Activated CD4-positive, alpha-beta T cell treated with anti-CD3 and anti-CD28 coated beads for 48 hours (primary cell): ENCODE results near the gene CTSO.
"Not testable (repeated sequence)": the region's sequence is repeated elsewhere in the genome, so short reads cannot be mapped to it uniquely, and the experiment has no call there.

Experiments used
- DNase-seq: peaks from one replicate; pipeline ENCODE4 v3.0.0-alpha.2; 2020

The CTSO gene

DNA sequence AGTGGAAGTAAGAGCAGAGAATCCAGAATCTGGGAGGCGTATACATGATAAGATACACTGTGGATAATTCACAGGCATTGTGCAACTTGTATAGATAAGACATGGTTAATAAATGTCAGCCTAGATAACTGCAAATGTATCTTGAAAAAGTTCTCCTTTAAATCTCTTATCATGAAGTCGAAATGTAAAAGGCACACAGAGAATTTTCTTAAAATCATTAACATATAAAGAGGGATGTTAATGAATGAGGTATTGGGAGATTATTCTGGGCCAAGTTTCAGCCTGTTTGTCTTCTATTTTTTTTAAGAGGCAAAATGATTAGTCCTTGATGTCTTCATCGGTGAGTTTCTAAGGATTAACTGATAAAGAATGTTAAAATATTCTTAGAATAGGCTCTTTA, 49.3 kb downstream of the CTSO start:
- DNase-seq, result no peak

DNA sequence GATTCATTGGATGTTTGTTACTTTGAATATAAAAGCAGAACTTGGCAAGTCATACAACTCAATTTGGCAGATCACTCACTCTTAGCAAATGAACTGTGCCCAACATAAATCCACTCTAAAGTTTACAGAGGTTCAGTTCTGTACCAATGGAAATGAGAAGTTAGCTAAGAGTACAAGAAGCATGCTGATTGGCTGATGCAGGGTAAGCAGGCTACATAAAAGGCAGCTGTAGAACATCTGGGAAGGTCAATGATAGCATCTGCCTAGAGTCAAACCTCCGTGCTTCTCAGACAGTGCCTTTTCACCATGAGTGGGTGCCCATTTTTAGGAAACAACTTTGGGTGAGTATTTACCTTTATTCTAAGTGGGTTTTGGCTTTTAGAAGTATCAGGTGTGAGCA, 50.2 kb downstream of the CTSO start, which contains the start of gene TDO2:
TDO2 (plus strand) TSS at position 244 of the 400 bp plus-strand sequence; CDS start at position 307, 63 bp downstream.
- DNase-seq, result no peak

DNA sequence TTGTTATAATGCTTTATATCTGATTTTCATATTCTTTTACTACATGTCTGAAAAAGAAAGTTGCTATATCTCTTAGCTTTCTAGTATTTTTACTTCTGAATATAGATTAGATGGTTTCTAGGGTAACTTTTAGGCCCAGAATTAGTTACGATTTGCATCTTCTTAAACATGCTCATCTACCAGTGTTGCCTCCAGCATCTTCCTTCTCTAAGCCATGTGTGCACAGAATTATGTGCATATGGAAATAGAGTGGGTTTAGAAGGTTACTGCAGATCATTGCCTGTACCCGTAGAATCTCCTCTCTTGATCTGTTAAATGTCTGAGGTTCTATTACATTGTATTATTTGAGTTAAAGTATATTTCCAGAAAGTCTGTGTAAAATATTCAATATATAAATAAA, 52.7 kb downstream of the CTSO start:
- DNase-seq, result no peak

DNA sequence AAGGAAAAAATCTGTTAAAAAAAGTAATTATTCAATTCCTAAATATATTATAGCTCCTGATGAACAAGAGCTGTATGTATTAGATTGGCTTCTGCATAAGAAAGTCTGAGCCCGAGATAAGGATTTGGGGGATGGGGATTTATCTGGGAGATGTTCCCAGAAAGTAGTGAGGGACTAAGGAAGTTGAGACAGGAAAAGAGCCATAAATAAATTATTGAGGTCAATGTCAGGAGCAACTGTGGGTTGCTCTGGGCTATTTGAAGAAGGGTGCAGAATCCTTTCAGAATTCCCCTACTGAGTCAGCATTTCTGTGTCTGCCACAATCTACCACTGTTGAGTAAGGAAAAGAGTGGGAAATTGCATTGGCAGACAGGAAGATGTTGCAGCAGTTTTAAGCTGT, 53.3 kb downstream of the CTSO start:
- no peak for DNase-seq

DNA sequence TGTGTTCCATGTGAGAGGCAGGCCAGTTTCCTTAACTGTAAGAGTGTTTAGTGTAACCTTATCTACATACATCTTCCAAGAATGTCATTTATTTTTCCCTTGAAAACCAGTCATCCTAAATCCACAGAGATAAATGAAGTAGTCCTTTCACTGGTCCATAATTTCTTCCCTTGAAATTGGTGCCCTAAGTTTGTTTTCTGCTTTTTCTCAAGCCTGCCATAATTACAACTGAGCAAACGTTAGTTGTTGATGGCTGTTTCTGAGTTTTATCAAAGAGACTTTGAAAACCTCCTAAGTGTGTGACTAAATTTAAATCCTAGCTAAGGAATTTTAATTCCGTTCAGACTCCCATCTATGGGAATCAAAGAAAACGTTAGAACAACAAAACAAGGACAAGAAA, 53.8 kb downstream of the CTSO start:
- DNase-seq, result no peak

DNA sequence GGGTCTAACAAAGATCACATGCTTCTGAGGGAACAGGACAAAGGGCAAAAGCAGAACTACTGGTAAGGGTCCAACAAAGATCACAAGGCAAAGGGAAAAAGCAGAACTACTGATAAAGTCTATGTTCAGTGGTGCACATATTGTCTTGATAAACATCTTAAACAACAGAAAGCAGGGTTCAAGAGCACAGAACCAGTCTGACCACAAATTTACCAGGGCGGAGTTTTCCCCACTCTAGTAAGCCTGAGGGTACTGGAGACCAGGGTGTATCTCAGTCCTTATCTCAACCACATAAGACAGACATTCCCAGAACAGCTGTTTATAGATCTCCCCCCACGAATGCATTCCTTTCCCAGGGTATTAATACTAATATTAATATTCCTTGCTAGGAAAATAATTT, 55.3 kb downstream of the CTSO start:
- not testable (repeated sequence) for DNase-seq

DNA sequence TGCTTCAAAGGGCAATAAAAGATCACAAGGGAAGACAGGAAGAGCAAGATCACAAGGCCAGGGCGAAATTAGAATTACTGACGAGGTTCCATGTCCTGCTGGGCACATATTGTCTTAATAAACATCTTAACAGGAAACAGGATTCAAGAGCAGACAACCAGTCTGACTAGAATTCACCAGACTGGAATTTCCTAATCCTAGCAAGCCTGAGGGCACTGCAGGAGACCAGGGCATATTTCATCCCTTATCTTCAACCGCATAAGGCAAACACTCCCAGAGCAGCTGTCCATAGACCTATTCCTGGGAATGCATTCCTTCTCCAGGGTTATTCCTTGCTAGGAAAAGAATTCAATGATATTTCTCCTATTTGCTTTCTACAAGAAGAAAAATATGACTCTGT, 62.6 kb downstream of the CTSO start:
- DNase-seq, result no peak

DNA sequence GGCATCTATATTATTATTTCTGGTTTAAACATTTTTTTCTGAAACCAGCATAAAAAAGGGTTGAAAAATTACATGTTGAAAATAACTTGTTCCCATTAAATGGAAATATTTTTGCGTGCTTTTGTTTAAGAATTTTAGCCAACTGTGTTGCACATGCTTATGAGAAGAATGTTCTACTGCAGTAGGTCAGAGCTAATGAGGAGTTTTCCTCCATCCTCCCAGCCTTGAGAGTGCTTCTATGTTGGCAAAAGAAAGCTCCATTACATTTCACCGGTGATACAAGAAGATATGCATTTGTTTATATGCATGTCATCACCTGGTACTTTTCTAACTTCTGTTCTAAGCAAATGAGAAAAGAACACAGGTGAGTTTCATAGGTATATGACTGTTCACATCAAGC, 63.7 kb downstream of the CTSO start:
- DNase-seq, result no peak

DNA sequence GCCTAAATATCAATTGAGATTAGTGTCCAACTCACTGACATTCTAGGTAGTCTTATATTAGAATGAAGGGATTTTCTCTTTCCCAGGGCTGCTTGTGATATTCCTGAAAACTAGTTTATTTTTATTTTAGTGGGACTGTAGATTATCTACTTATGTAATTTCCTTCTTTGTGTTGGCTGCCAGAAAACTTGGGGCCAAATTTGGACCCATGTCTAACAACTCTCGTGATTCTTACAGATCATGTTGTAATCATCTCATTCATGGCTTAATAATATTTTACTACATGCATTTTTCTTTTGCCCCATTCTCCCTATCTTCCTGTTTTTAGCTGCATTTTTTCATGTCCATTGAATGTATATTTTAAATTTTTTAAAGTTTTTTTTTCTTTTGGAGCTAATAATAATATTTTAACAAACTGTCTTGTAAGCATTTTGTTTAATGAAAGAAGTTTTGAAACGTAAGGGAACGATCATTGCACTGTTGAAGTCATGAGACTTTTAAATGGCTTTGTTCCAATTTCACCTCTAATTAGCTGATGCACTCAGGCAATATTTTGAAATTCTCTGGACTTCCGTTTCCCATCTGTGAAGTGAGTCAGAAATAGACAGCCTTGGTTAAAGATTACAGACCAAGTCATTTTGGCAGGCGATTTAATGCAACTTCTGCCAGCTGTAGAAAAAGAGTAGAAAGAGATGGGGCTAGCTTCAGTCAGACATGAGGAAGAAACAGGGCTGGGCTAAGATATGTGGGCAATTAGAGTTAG, 64.5 kb downstream of the CTSO start:
- no peak for DNase-seq

DNA sequence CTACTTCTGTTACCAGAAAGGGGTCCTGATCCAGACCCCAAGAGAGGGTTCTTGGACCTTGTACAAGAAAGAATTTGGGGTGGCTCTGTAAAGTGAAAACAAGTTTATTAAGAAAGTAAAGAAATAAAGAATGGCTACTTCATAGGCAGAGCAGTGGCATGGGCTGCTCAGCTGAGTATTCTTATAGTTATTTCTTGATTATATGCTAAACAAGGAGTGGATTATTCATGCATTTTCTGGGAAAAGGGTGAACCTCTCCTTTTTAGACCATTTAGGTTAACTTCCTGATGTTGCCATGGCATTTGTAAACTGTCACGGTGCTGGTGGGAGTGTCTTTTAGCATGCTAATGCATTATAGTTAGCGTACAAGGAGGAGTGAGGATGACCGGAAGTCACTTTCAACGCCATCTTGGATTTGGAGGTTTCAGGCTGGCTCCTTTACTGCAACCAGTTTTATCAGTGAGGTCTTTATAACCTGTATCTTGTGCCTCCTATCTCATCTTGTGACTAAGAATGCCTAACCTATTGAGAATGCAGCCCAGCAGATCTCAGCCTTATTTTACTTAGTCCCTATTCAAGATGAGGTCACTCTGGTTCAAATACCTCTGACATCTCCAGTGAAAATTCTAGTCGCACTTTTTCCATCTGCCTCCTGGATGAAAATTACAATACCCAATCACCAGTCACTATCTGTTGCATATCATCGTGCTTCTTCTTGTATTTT, 65.7 kb downstream of the CTSO start:
- DNase-seq, result no peak

DNA sequence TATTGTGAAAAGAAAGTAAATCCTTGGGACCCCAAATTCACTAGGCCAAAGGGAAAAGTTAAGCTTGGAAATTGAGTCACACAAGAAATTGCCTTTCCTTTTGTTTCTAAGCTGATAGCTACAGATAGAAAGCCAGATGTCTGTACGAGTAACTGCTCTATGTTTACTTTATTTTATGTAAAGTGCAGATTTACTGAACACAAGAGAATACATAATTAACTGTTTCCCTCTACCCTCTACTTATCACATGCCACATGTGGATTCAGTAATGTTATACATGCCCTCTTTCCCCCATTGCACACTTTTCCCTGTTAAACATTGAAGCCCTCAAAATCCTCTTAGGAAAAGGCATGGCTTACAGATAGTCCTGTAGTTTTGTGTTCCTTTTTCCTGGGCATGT, 66.6 kb downstream of the CTSO start:
- DNase-seq, result no peak

DNA sequence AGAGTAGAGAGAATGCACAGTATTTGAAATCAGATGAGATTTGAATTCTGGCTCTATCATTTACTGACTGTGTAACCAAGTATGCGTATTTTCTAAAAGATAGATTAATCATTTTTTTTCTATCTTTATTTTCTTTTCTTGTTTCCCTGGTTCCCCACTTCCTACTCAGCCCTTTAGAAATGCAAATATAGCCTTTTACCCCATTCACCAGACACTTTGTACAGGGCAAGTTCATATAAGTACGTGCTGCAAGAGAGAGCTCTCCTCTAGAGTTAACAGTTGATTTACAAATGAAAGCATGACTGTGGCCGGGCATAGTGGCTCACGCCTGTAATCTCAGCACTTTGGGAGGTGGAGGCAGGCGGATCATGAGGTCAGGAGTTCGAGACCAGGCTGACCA, 68.0 kb downstream of the CTSO start:
- DNase-seq, result no peak

DNA sequence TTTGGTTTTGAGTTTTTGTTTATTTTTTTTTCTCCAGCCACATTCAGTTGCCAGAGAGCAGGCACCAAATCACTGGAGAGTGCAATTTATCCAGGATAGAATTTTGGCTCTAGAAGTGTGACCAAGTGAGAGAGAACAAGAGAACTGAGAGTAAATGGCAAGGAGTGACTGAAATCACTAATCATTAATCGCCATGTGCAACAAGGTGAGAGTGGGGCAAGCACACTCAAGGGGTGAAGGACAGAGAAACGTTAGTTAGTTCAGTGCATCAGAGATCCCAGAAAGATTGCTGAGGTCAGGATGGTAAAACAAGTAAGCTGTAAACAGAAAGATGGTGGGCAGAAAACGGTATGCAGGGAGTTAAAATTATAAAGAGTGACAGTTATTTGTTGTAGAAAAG, 69.8 kb downstream of the CTSO start:
- DNase-seq, result no peak

DNA sequence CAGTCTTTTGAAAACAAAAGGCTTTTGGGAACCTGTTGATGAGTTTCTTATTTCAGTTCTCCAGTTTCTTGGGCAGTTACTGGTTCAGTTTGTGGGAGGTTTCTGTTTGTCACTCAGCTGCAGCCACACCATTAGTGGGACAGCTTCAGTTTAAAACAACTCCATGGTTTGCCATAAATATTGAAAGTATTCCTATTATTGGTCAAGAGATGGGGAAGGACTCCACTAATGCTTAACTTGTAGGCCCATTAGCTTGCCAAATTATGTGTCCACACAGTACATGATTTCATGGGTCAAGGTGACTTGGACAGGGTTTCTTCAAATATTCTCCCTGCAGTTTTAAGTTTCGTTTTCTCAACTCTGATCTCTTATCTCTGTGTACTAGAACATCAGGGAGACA, 72.1 kb downstream of the CTSO start:
- no peak for DNase-seq

DNA sequence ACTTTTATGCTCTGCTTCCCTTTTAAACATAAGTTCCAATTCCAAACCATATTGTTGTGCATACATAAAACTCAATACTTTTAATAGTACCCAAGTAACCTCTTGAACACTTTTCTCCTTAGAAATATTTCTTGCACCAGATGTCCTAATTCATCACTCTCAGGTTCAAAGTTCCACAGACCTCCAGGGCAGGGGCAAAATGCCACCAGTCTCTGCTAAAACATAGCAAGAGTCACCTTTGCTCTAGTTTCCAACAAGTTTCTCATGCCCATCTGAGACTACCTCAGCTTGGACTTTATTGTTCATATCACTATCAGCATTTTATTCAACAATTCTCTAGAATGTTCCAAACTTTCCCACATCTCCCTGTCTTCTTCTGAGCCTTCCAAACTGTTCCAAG, 73.9 kb downstream of the CTSO start:
- no peak for DNase-seq

DNA sequence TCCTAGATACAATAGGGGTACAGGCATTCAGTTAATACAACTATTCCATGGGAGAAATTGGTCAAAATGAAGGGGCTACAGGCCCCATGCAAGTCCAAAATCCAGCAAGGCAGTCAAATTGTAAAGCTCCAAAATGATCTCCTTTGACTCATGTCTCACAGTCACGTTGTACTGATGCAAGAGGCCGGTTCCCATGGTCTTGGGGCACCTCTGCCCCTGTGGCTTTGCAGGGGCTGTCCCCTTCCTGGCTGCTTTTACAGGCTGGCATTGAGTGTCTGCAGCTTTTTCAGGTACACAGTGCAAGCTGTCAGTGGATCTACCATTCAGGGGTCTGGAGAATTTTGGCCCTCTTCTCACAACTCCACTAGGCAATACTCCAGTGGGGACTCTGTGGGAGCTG, 75.1 kb downstream of the CTSO start:
- peak; percentile 3 for DNase-seq

DNA sequence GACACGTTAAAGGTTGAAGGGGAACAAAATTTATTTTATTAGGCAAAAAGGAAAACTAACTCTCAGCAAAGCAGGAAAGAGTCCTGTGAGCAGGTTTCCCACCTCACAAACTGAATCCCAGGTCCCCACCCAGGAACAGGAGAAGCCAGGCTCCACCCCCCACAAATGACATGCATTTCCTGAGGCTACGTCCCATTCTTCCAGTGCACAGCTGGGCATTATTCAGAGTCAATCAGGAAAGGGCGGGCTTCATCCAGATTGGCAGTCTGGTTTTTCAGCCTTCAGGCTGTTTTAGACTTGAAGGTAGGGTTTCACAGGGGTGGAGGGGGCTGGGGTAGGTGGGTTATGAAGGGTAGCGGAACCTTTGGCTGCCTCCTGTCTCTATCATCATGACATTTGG, 75.7 kb downstream of the CTSO start:
- DNase-seq, result no peak

DNA sequence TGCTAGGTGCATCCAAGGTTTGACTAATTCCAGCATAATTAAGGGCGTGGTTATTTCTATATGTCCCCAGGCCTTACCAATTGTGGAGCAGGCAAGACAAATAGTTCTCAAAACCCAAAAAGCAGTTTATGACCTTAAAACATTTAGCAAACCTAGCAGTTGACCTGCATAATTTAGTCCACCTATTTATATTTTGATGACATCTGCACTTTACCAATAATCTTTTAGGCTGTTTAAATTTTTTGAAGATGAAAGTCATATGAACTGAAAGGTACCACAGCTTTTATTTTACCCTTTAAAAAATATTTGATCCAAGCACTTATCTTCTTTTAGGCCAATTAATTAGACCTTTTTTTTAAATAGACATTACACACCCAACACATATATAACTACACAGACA, 77.8 kb downstream of the CTSO start:
- DNase-seq, result no peak
